ENCODE data around the gene POFUT2.

Gene POFUT2

DNA sequence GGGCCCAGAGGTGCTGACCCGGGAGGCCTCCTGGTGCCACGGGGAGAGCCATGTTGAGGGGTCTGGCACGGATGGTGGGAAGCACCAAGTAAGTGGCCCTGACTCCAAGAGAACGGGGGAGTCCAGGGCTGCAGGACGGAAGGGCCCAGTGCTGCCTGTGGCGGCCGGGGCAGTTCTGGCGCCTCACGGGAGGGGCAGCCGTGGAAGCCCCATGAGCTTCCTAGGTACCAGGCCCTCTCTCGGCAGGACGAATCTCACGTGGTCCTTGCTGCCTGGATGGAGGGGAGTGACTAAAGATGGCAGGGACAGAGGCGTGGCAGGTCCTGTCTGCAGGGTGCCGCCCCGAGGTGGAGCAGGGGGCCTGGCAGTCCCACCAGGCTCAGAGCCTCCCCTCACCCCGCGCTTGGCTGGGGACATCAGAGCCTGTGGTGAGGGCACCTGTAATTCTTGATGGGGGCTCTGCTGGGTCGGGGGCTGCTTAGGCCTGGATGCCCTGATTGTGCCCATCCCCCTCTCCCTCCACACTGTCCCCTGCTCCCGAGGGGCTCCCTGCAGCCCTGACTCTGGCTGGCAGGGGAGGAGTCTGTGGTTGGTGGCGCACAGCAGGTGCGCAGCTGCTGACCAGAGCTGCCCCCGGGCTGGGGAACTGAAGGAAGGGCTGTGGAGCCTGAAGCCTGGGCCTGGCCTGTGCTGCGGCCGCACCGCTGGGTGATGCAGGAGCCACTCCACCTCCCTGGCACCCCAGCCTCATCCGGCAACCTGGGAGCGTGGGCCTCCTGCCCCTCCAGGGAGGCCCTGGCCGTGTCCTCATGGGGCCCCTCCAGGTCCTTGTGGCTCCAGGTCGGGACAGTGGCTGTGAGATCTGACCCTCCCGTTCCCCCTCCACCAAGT lies 31.4 kb downstream of the POFUT2 start:
- H3K27ac ChIP-seq (replicated peaks), result no peak overlapping the region
- DNase-seq (ENCODE audit: low read depth in 1 of 2, low spot score in 1 of 2), result no peak
- no peak overlapping the region for H3K4me3 ChIP-seq (replicated peaks; ENCODE audit: insufficient read depth, low read length)
- H3K27me3 ChIP-seq (ENCODE audit: insufficient read depth, poor library complexity, severe bottlenecking), result peaks cover 7% of the 10 kb centered on the region
- no peak for TF ChIP-seq SPI1 (IDR thresholded peaks at IDR 0.05; ENCODE audit: borderline replicate concordance, low read depth)
- no peak for TF ChIP-seq POLR2AphosphoS5 (IDR thresholded peaks at IDR 0.05; ENCODE audit: low read depth)
- no peak for TF ChIP-seq GABPA (IDR thresholded peaks at IDR 0.05; ENCODE audit: low read depth)
- TF ChIP-seq, protein P1, sequence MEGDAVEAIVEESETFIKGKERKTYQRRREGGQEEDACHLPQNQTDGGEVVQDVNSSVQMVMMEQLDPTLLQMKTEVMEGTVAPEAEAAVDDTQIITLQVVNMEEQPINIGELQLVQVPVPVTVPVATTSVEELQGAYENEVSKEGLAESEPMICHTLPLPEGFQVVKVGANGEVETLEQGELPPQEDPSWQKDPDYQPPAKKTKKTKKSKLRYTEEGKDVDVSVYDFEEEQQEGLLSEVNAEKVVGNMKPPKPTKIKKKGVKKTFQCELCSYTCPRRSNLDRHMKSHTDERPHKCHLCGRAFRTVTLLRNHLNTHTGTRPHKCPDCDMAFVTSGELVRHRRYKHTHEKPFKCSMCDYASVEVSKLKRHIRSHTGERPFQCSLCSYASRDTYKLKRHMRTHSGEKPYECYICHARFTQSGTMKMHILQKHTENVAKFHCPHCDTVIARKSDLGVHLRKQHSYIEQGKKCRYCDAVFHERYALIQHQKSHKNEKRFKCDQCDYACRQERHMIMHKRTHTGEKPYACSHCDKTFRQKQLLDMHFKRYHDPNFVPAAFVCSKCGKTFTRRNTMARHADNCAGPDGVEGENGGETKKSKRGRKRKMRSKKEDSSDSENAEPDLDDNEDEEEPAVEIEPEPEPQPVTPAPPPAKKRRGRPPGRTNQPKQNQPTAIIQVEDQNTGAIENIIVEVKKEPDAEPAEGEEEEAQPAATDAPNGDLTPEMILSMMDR (IDR thresholded peaks at IDR 0.05; ENCODE audit: insufficient read depth, low read length), result no peak
- TF ChIP-seq, protein P2, sequence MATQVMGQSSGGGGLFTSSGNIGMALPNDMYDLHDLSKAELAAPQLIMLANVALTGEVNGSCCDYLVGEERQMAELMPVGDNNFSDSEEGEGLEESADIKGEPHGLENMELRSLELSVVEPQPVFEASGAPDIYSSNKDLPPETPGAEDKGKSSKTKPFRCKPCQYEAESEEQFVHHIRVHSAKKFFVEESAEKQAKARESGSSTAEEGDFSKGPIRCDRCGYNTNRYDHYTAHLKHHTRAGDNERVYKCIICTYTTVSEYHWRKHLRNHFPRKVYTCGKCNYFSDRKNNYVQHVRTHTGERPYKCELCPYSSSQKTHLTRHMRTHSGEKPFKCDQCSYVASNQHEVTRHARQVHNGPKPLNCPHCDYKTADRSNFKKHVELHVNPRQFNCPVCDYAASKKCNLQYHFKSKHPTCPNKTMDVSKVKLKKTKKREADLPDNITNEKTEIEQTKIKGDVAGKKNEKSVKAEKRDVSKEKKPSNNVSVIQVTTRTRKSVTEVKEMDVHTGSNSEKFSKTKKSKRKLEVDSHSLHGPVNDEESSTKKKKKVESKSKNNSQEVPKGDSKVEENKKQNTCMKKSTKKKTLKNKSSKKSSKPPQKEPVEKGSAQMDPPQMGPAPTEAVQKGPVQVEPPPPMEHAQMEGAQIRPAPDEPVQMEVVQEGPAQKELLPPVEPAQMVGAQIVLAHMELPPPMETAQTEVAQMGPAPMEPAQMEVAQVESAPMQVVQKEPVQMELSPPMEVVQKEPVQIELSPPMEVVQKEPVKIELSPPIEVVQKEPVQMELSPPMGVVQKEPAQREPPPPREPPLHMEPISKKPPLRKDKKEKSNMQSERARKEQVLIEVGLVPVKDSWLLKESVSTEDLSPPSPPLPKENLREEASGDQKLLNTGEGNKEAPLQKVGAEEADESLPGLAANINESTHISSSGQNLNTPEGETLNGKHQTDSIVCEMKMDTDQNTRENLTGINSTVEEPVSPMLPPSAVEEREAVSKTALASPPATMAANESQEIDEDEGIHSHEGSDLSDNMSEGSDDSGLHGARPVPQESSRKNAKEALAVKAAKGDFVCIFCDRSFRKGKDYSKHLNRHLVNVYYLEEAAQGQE (IDR thresholded peaks at IDR 0.05; ENCODE audit: insufficient replicate concordance, low read depth), result no peak

DNA sequence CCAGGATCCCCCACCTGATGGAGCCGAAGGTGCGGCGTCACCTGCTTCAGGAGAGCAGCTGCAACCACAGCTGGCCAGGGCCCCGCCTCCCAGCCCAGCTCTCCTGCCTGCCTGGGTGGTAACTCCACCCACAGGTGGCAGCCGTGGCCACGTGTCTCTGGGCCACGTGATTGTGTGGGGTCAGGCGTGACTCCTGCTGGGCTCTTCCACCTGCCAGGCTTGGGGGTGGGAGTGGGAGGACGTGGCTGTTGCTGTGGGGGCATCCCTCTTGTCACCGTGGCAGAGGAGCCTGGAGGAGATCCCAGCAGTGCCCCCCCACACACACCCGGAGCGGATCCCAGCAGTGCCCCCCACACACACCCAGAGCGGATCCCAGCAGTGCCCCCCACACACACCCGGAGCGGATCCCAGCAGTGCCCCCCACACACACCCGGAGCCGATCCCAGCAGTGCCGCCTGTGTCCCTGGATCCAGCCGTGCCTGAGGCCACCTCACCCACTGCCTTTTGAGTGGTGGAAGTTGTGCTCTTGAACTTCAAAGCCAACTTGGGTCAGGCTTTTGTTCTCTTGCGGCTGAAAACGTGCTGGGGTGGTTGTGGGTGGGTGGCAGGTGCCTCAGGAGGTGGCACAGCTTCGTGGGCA lies 32.2 kb downstream of the POFUT2 start:
- TF ChIP-seq, protein P2 (IDR thresholded peaks at IDR 0.05; ENCODE audit: insufficient replicate concordance, low read depth), result no peak
- Histone ChIP-seq H3K4me3 (replicated peaks; ENCODE audit: insufficient read depth, low read length) (no peak overlapping the region), H3K27me3 (ENCODE audit: insufficient read depth, poor library complexity, severe bottlenecking) (peaks cover 7% of the 10 kb centered on the region), H3K27ac (replicated peaks) (no peak overlapping the region)
- DNase-seq (ENCODE audit: low read depth in 1 of 2, low spot score in 1 of 2), result no peak

DNA sequence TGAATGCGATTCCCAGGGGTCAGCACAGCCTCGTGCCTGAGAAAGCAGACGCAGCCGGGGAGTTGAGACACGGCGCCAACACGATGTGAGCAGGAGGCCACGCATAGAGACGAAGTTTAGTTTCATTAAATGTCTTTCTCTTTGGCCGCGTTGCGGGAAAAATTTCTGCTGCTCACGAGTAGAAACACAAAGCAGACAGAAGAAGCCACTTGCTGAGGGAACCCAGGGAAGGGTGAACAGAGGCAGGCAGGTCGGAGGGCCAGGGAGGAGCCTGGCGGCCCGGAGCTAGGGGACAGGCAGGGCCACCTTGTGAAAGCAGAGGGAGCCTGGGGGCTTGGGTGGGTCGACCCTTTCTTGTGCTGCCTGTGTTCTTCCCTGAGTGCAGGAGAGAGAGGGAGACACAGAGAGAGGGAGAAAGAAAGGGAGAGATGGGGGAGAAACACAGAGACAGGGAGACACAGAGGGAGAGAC lies 33.2 kb downstream of the POFUT2 start:
- H3K4me3 ChIP-seq (replicated peaks; ENCODE audit: insufficient read depth, low read length), result no peak overlapping the region
- no peak overlapping the region for H3K27ac ChIP-seq (replicated peaks)
- H3K27me3 ChIP-seq (ENCODE audit: insufficient read depth, poor library complexity, severe bottlenecking), result peaks cover 7% of the 10 kb centered on the region
- DNase-seq (ENCODE audit: low read depth in 1 of 2, low spot score in 1 of 2), result no peak
- TF ChIP-seq GABPA (IDR thresholded peaks at IDR 0.05; ENCODE audit: low read depth) (no peak), POLR2AphosphoS5 (IDR thresholded peaks at IDR 0.05; ENCODE audit: low read depth) (no peak), SPI1 (IDR thresholded peaks at IDR 0.05; ENCODE audit: borderline replicate concordance, low read depth) (no peak)
- TF ChIP-seq, protein P1 (IDR thresholded peaks at IDR 0.05; ENCODE audit: insufficient read depth, low read length), result no peak
- TF ChIP-seq, protein P2 (IDR thresholded peaks at IDR 0.05; ENCODE audit: insufficient replicate concordance, low read depth), result no peak
